Measurements from ENCODE around the gene WNT5A. TPM values are rescaled to one million over a fixed set of nuclear protein-coding genes. Genes with fewer than 3 reads are reported as not detected.

The WNT5A gene
- polyA plus RNA-seq, 1 donor (not counting 4 experiments of a cell fraction or from before 2014, with no cell fraction given): 9.4 TPM

GRCh38 chr3:55498520-55498919 is 11.4 kb upstream of the WNT5A start:
- FAIRE-seq: no peak

GRCh38 chr3:55497250-55497649 is 10.1 kb upstream of the WNT5A start:
- Histone ChIP-seq H3K9ac (ENCODE audit: control insufficient read depth, extremely low read depth, insufficient read depth, low read length) (no peak overlapping the region), H3K9me1 (ENCODE audit: control insufficient read depth, extremely low read depth, insufficient read depth, low read length) (no peaks in the 10 kb centered on the region), H2AFZ (ENCODE audit: control insufficient read depth, low read length) (no peak overlapping the region), H3K4me2 (ENCODE audit: control insufficient read depth, extremely low read depth, insufficient read depth, low read depth, low read length) (no peak overlapping the region), H3K4me3 (ENCODE audit: control insufficient read depth in 2 of 3, extremely low read depth in 1 of 3, insufficient read depth in 2 of 3, low read depth in 1 of 3, low read length in 3 of 3) (no peak overlapping the region), H3K27ac (ENCODE audit: control insufficient read depth, insufficient read depth, low read length) (no peak overlapping the region), H3K36me3 (ENCODE audit: control insufficient read depth in 2 of 2, extremely low read depth in 1 of 2, insufficient read depth in 2 of 2, low read length in 2 of 2) (no peaks in the 10 kb centered on the region), H3K4me1 (ENCODE audit: control insufficient read depth, extremely low read depth, insufficient read depth, low read length) (peaks cover 17% of the 10 kb centered on the region), H4K20me1 (ENCODE audit: control insufficient read depth, extremely low read depth, insufficient read depth, low read length) (no peaks in the 10 kb centered on the region), H3K79me2 (ENCODE audit: control insufficient read depth, insufficient read depth, low read length) (no peaks in the 10 kb centered on the region), H3K9me3 (ENCODE audit: control insufficient read depth, low read depth, low read length) (no peaks in the 10 kb centered on the region), H3K27me3 (ENCODE audit: control insufficient read depth, extremely low read depth, insufficient read depth, low read length) (no peaks in the 10 kb centered on the region)
- FAIRE-seq (no peak), DNase-seq (ENCODE audit: low read depth, low spot score) (no peak)
- dilution Hi-C loops (cut with MboI; ENCODE audit: extremely low pct_ligation_motif_present, low sequenced_read_pairs): loop anchor here (25.0 kb wide), 2 partner anchors 240 to 390 kb away; no protein-coding TSS in a partner anchor
- TF ChIP-seq CTCF (optimal IDR thresholded peaks at IDR 0.05 in 1 of 3, IDR thresholded peaks at IDR 0.05 in 1 of 3, conservative IDR thresholded peaks at IDR 0.05 in 1 of 3; ENCODE audit: extremely low read depth in 1 of 3, insufficient read depth in 2 of 3, low read length in 3 of 3) (no peak), EZH2 (IDR thresholded peaks at IDR 0.05; ENCODE audit: low read length) (no peak)

More at GRCh38 chr3:55498520-55498919, 11.4 kb upstream of the WNT5A start:
- Histone ChIP-seq H2AFZ (ENCODE audit: control insufficient read depth, low read length) (no peak overlapping the region), H3K79me2 (ENCODE audit: control insufficient read depth, insufficient read depth, low read length) (no peaks in the 10 kb centered on the region), H4K20me1 (ENCODE audit: control insufficient read depth, extremely low read depth, insufficient read depth, low read length) (no peaks in the 10 kb centered on the region), H3K9ac (ENCODE audit: control insufficient read depth, extremely low read depth, insufficient read depth, low read length) (no peak overlapping the region), H3K4me1 (ENCODE audit: control insufficient read depth, extremely low read depth, insufficient read depth, low read length) (peaks cover 17% of the 10 kb centered on the region), H3K36me3 (ENCODE audit: control insufficient read depth in 2 of 2, extremely low read depth in 1 of 2, insufficient read depth in 2 of 2, low read length in 2 of 2) (no peaks in the 10 kb centered on the region), H3K9me3 (ENCODE audit: control insufficient read depth, low read depth, low read length) (no peaks in the 10 kb centered on the region), H3K4me3 (ENCODE audit: control insufficient read depth in 2 of 3, extremely low read depth in 1 of 3, insufficient read depth in 2 of 3, low read depth in 1 of 3, low read length in 3 of 3) (no peak overlapping the region), H3K4me2 (ENCODE audit: control insufficient read depth, extremely low read depth, insufficient read depth, low read depth, low read length) (no peak overlapping the region), H3K27me3 (ENCODE audit: control insufficient read depth, extremely low read depth, insufficient read depth, low read length) (no peaks in the 10 kb centered on the region), H3K9me1 (ENCODE audit: control insufficient read depth, extremely low read depth, insufficient read depth, low read length) (no peaks in the 10 kb centered on the region), H3K27ac (ENCODE audit: control insufficient read depth, insufficient read depth, low read length) (no peak overlapping the region)
- no peak for DNase-seq (ENCODE audit: low read depth, low spot score)
- TF ChIP-seq EZH2 (IDR thresholded peaks at IDR 0.05; ENCODE audit: low read length): no peak
- TF ChIP-seq CTCF (optimal IDR thresholded peaks at IDR 0.05 in 1 of 3, IDR thresholded peaks at IDR 0.05 in 1 of 3, conservative IDR thresholded peaks at IDR 0.05 in 1 of 3; ENCODE audit: extremely low read depth in 1 of 3, insufficient read depth in 2 of 3, low read length in 3 of 3): no peak
- dilution Hi-C loops (cut with MboI; ENCODE audit: extremely low pct_ligation_motif_present, low sequenced_read_pairs): loop anchor here (25.0 kb wide), 2 partner anchors 239 to 389 kb away; no protein-coding TSS in a partner anchor
